GM23248 (cell line): ENCODE measurements around the gene CPA1. TPM values are rescaled to one million over a fixed set of nuclear protein-coding genes. Genes with fewer than 3 reads are reported as not detected.

Experiments
- DNase-seq: peaks from one replicate; pipeline ENCODE4 v3.0.0-alpha.2; 2015
- H2AFZ ChIP-seq: fragments of 200-600 bp; sonication (generic); 2 replicates; pipeline ENCODE4 v1.6.1; 2016; ENCODE audit warnings: antibody characterized with exemption
- H3F3A ChIP-seq: fragments of 200-600 bp; sonication (generic); 2 replicates; pipeline ENCODE4 v1.6.1; 2016; ENCODE audit warnings: mild to moderate bottlenecking, antibody characterized with exemption, mixed run types; ENCODE audit not compliant: insufficient read depth
- H3K27ac ChIP-seq: fragments of 200-600 bp; sonication (generic); 2 replicates; pipeline ENCODE4 v1.5.1; 2016; ENCODE audit warnings: mild to moderate bottlenecking
- H3K27me3 ChIP-seq: fragments of 200-600 bp; sonication (generic); replicated peaks from 2 replicates; pipeline ENCODE4 v1.6.1; 2016; ENCODE audit warnings: mild to moderate bottlenecking; ENCODE audit not compliant: insufficient read depth
- H3K36me3 ChIP-seq: fragments of 200-600 bp; sonication (generic); 2 replicates; pipeline ENCODE4 v1.6.1; 2016; ENCODE audit warnings: low read depth, mild to moderate bottlenecking
- H3K4me1 ChIP-seq: fragments of 200-600 bp; sonication (generic); 2 replicates; pipeline ENCODE4 v1.6.1; 2016; ENCODE audit warnings: mild to moderate bottlenecking; ENCODE audit not compliant: insufficient read depth
- H3K4me2 ChIP-seq: fragments of 200-600 bp; sonication (generic); one replicate; pipeline ENCODE4 v1.6.1; 2016; ENCODE audit warnings: mild to moderate bottlenecking; ENCODE audit not compliant: unreplicated experiment
- H3K4me3 ChIP-seq: fragments of 200-600 bp; sonication (generic); 2 replicates; pipeline ENCODE4 v1.5.1; 2016; ENCODE audit warnings: mild to moderate bottlenecking
- H3K79me2 ChIP-seq: fragments of 200-600 bp; sonication (generic); 2 replicates; pipeline ENCODE4 v1.6.1; 2016; ENCODE audit warnings: mild to moderate bottlenecking; ENCODE audit not compliant: insufficient read depth
- H3K9ac ChIP-seq: fragments of 200-600 bp; sonication (generic); 2 replicates; pipeline ENCODE4 v1.6.1; 2016; ENCODE audit warnings: mild to moderate bottlenecking
- H3K9me2 ChIP-seq: fragments of 200-600 bp; sonication (generic); 2 replicates; pipeline ENCODE4 v1.6.1; 2016; ENCODE audit warnings: mixed run types, mild to moderate bottlenecking, moderate library complexity; ENCODE audit not compliant: insufficient read depth
- H3K9me3 ChIP-seq: fragments of 200-600 bp; sonication (generic); one replicate; pipeline ENCODE4 v1.6.1; 2017; ENCODE audit warnings: low read depth
- H4K20me1 ChIP-seq: fragments of 200-600 bp; sonication (generic); 2 replicates; pipeline ENCODE4 v1.6.0; 2016; ENCODE audit not compliant: insufficient read depth
- EZH2 ChIP-seq: fragments of 200-600 bp; sonication (generic); IDR thresholded peaks from 2 replicates; pipeline ENCODE4 v1.6.1; 2018; ENCODE audit warnings: antibody characterized with exemption, mild to moderate bottlenecking; ENCODE audit not compliant: insufficient read depth, poor library complexity, severe bottlenecking
- EZH2phosphoT487 ChIP-seq: fragments of 200-600 bp; sonication (generic); IDR thresholded peaks from 2 replicates; pipeline ENCODE4 v1.6.1; 2018; ENCODE audit warnings: antibody characterized with exemption, moderate library complexity, mild to moderate bottlenecking, low read depth; ENCODE audit not compliant: insufficient read depth
- WGBS, 2 experiments: methylation state at CpG; one replicate each; pipeline ENCODE4 v1.1.6; 2015 to 2017; ENCODE audit warnings: low lambda C conversion rate in 2 of 2, low coverage in 1 of 2; ENCODE audit errors: missing lambda C conversion rate in 2 of 2; 5-methylcytosine and 5-hydroxymethylcytosine counted together
- in situ Hi-C: fragments of 300-500 bp; cut with MboI; formaldehyde crosslinking; loops from 2 replicates; pipeline ENCODE4 v1.15.0; 2020
- polyA plus RNA-seq: library from polyadenylated mRNA; unstranded; fragments of >200 nt; fragmentation: Nextera tagmentation; extraction: Ambion mirVana; gene quantifications from 2 replicates; pipeline ENCODE4 v1.2.1, GENCODE V29; 2016
- total RNA-seq: library from RNA; depleted of rRNA; stranded (reverse); fragments of >200 nt; shearing (Covaris generic); gene quantifications from 2 replicates; pipeline ENCODE4 v1.2.3, GENCODE V29; 2014

Gene CPA1
- total and polyA plus RNA-seq, 2 experiments from 2014 or later = not detected

GRCh38 chr7:130384841-130385599 is 4.7 kb downstream of the CPA1 start:
- Histone ChIP-seq H3K9ac (no peak overlapping the region), H3K27ac (no peak overlapping the region), H2AFZ (no peak overlapping the region), H3K9me3 (no peaks in the 10 kb centered on the region), H3K9me2 (no peaks in the 10 kb centered on the region), H3K36me3 (no peaks in the 10 kb centered on the region), H3K79me2 (no peaks in the 10 kb centered on the region), H3K27me3 (no peaks in the 10 kb centered on the region), H3K4me2 (no peak overlapping the region), H4K20me1 (no peaks in the 10 kb centered on the region), H3K4me3 (no peak overlapping the region), H3F3A (no peaks in the 10 kb centered on the region), H3K4me1 (no peaks in the 10 kb centered on the region)
- 88 to 93% methylated on average over 13 of the region's 13 CpGs for WGBS, 2 experiments
- TF ChIP-seq EZH2phosphoT487 (no peak), EZH2 (no peak)
- in situ Hi-C loops = no loop called here
- DNase-seq = no peak

GRCh38 chr7:130385600-130386066 is 5.3 kb downstream of the CPA1 start:
- TF ChIP-seq EZH2 (no peak), EZH2phosphoT487 (no peak)
- in situ Hi-C loops = no loop called here
- H3K4me3 ChIP-seq = no peak overlapping the region

GRCh38 chr7:130386876-130387275 is 6.6 kb downstream of the CPA1 start:
- Histone ChIP-seq H3K4me1 (peaks cover 3% of the 10 kb centered on the region; the same call in 1 of the 2 replicates), H3K9me3 (no peaks in the 10 kb centered on the region), H3K79me2 (no peaks in the 10 kb centered on the region), H3K9ac (no peak overlapping the region), H3K4me2 (no peak overlapping the region), H3K27me3 (no peaks in the 10 kb centered on the region), H3F3A (0 out of 2 replicates have a peak, but pooled peaks cover 4% of the 10 kb centered on the region), H3K27ac (no peak overlapping the region), H4K20me1 (no peaks in the 10 kb centered on the region), H2AFZ (no peak overlapping the region), H3K36me3 (no peaks in the 10 kb centered on the region), H3K4me3 (no peak overlapping the region), H3K9me2 (no peaks in the 10 kb centered on the region)
- whole genome bisulfite sequencing, 2 experiments = 100% methylated on average over 3 of the region's 3 CpGs
- in situ Hi-C loops = no loop called here
- no peak for DNase-seq
- TF ChIP-seq EZH2 (no peak), EZH2phosphoT487 (no peak)

More at GRCh38 chr7:130385600-130386066, 5.3 kb downstream of the CPA1 start:
- H3K27ac ChIP-seq = no peak overlapping the region
- H3F3A ChIP-seq = no peaks in the 10 kb centered on the region
- no peak overlapping the region for H3K9ac ChIP-seq
- H3K27me3 ChIP-seq = no peaks in the 10 kb centered on the region
- H3K9me3 ChIP-seq = no peaks in the 10 kb centered on the region
- H2AFZ ChIP-seq = no peak overlapping the region
- no peaks in the 10 kb centered on the region for H3K9me2 ChIP-seq
- no peaks in the 10 kb centered on the region for H3K4me1 ChIP-seq
- no peaks in the 10 kb centered on the region for H4K20me1 ChIP-seq
- no peak for DNase-seq
- no peaks in the 10 kb centered on the region for H3K79me2 ChIP-seq
- H3K4me2 ChIP-seq = no peak overlapping the region
- WGBS, 2 experiments = 92 to 98% methylated on average over 6 of the region's 6 CpGs
- no peaks in the 10 kb centered on the region for H3K36me3 ChIP-seq

GRCh38 chr7:130387306-130387627 is 7.0 kb downstream of the CPA1 start:
- no peak overlapping the region for H3K4me3 ChIP-seq
- no peaks in the 10 kb centered on the region for H4K20me1 ChIP-seq
- no peaks in the 10 kb centered on the region for H3K36me3 ChIP-seq
- H2AFZ ChIP-seq = no peak overlapping the region
- TF ChIP-seq EZH2 = no peak
- no peaks in the 10 kb centered on the region for H3K9me3 ChIP-seq
- no peaks in the 10 kb centered on the region for H3K27me3 ChIP-seq
- no peaks in the 10 kb centered on the region for H3K9me2 ChIP-seq
- in situ Hi-C loops = no loop called here
- no peak for DNase-seq
- H3F3A ChIP-seq = peaks cover 8% of the 10 kb centered on the region; the same call in 1 of the 2 replicates
- no peak overlapping the region for H3K9ac ChIP-seq
- H3K79me2 ChIP-seq = no peaks in the 10 kb centered on the region
- WGBS, 2 experiments = 84 to 92% methylated on average over 3 of the region's 3 CpGs
- peaks cover 7% of the 10 kb centered on the region for H3K4me1 ChIP-seq
- H3K27ac ChIP-seq = no peak overlapping the region
- H3K4me2 ChIP-seq = no peak overlapping the region
